ENCODE measurements around the gene TANC1. TPM values are rescaled to one million over a fixed set of nuclear protein-coding genes. Genes with fewer than 3 reads are reported as not detected.
"Not testable (repeated sequence)": the region's sequence is repeated elsewhere in the genome, so short reads cannot be mapped to it uniquely, and the experiment has no call there.

The TANC1 gene
- total RNA-seq, 1 experiment from 2014 or later, result 20.0 TPM

- no peak for DNase-seq (ENCODE audit: low read depth)
Measured at GRCh38 chr2:159022019-159022418, 53.6 kb downstream of the TANC1 start.

GRCh38 chr2:159026170-159026569 lies 57.7 kb downstream of the TANC1 start:
- peak; percentile 44 for DNase-seq (ENCODE audit: low read depth)

- DNase-seq (ENCODE audit: low read depth), result no peak
Measured at GRCh38 chr2:159028776-159029175, 60.3 kb downstream of the TANC1 start.

DNA sequence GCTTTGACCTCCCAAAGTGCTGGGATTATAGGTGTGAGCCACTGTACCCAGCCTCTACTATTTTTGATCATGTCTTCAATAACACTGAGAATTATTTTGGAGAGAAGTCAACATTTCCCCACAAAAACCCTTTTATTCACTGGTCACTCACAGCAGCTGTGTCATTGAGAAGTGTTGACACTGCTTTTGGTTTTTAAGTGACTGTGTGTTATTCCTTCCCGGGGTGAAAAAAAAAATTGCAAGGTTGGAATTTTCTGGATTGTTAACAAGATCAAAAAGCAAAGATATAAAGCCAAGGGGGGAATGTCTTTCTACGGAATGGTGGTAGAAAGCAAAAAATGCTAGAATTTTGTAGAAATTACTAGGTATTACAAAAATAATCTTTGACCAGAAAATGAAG lies 61.5 kb downstream of the TANC1 start:
- peak; percentile 5 for DNase-seq (ENCODE audit: low read depth)

- peak; percentile 71 for DNase-seq (ENCODE audit: low read depth)
Measured at GRCh38 chr2:159030674-159031380, 62.4 kb downstream of the TANC1 start.

GRCh38 chr2:159032146-159032545 lies 63.7 kb downstream of the TANC1 start:
- DNase-seq (ENCODE audit: low read depth), result no peak

GRCh38 chr2:159032580-159032979 lies 64.1 kb downstream of the TANC1 start:
- DNase-seq (ENCODE audit: low read depth), result no peak

GRCh38 chr2:159034713-159035112 lies 66.3 kb downstream of the TANC1 start:
- no peak for DNase-seq (ENCODE audit: low read depth)

GRCh38 chr2:159035790-159036411 lies 67.5 kb downstream of the TANC1 start:
- peak; percentile 61 for DNase-seq (ENCODE audit: low read depth)

GRCh38 chr2:159036461-159036860 lies 68.0 kb downstream of the TANC1 start:
- DNase-seq (ENCODE audit: low read depth), result not testable (repeated sequence)

GRCh38 chr2:159041328-159041727 lies 72.9 kb downstream of the TANC1 start:
- not testable (repeated sequence) for DNase-seq (ENCODE audit: low read depth)

DNA sequence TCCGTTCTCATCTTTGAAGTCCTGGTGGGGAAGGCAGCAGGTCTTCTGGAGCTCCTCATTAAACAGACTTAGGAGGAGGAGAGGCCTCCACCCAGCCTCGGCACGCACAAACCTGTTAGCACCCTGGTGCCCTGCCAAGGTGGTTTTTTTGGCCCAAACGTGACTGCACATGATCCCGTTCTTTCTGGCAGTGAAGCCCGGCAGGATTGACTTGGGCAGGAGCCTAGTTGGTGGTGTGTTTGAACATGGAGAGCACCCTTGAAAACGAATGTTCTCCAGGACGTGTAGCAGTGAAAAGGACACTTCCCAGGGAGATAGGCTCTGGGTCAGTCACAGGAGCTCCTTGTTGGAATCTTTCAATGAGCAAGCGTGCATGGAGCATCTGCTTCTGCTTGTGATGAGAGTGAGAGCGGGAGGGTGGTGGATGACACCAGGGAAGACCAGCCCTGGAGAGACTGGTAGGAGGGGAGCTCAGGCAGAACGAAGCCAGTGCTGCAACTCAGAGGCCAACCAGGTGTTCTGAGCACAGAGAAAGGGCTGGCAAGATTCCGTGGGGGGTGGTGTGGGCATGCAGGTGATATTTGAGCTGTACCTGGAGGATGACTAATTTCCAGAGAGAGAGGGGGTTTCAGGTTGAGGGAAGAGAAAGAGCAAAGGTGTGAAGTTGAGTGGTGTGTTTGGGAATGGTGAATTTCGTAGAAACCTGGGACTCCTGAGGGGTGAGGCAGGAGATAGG lies 73.8 kb downstream of the TANC1 start:
- DNase-seq (ENCODE audit: low read depth), result no peak

GRCh38 chr2:159043710-159044109 lies 75.3 kb downstream of the TANC1 start:
- DNase-seq (ENCODE audit: low read depth), result no peak

GRCh38 chr2:159044804-159045286 lies 76.4 kb downstream of the TANC1 start:
- no peak for DNase-seq (ENCODE audit: low read depth)

- no peak for DNase-seq (ENCODE audit: low read depth)
Measured at GRCh38 chr2:159045545-159046454, 77.4 kb downstream of the TANC1 start.

DNA sequence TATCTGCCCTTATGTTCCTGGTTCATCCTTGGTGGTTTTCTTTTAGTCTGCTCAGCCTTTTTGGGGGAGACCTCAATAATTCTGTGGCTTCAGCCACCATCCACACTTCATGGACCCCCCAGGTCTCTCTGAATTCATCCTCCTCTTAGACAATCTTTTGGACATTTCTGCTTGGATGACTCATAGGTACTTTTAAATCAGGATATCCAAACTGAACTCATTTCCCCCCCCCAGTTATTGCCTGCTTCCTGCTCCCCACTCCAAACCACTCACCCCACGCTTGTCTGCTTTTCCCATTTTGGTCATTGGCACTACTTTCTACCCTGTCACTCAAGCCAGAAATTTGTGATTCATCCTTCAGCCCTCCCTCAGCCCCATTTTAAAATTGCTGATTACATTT lies 78.5 kb downstream of the TANC1 start:
- DNase-seq (ENCODE audit: low read depth), result peak; percentile 64

GRCh38 chr2:159050426-159050825 lies 82.0 kb downstream of the TANC1 start:
- no peak for DNase-seq (ENCODE audit: low read depth)

DNA sequence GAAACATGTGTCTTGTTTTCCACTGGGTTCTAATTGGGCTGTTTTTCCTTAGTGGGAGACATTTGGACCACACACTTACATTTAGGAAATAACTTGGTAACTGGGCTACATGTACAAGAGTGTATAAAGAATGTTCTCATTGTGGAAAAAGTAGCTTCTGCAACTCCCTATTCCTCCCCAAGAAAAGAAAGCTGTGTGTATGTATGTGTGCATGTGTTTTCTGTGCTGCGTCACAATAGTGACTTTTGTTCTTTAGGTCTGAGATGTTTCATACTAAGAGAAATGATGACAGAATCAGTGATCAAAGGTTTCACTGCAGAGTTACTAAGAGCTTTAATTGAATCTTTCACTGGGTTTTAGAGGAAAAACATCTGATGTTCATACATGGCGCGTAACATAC lies 82.7 kb downstream of the TANC1 start:
- DNase-seq (ENCODE audit: low read depth), result no peak

GRCh38 chr2:159051661-159052060 lies 83.2 kb downstream of the TANC1 start:
- no peak for DNase-seq (ENCODE audit: low read depth)

- no peak for DNase-seq (ENCODE audit: low read depth)
Measured at GRCh38 chr2:159052157-159052601, 83.7 kb downstream of the TANC1 start.
